ENCODE results near the gene TTC33.
"Not testable (repeated sequence)": the region's sequence is repeated elsewhere in the genome, so short reads cannot be mapped to it uniquely, and the experiment has no call there.

The TTC33 gene

GRCh38 chr5:40605295-40605958, 150.3 kb downstream of the TTC33 start:
- DNase-seq: peak in 1 of 2 donors; percentile 50

DNA sequence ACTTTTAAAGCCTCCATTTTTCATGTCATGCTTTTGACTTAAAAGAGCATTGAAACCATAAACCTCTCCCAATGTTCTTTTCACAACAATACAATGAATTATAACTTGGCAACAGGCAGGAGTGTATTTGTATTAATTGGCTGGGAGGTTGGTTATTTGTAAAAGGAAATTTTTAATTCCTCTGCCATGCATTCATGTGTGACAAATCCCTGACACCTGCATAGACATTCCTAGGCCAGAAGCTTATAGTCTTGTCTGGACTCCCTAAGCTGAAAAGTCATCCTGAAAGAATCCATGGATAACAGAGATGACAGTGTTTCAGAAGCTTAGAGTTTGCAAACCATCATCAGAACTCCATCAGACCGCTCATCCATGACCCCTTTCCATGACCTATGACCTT, 152.4 kb downstream of the TTC33 start:
- no peak for DNase-seq

DNA sequence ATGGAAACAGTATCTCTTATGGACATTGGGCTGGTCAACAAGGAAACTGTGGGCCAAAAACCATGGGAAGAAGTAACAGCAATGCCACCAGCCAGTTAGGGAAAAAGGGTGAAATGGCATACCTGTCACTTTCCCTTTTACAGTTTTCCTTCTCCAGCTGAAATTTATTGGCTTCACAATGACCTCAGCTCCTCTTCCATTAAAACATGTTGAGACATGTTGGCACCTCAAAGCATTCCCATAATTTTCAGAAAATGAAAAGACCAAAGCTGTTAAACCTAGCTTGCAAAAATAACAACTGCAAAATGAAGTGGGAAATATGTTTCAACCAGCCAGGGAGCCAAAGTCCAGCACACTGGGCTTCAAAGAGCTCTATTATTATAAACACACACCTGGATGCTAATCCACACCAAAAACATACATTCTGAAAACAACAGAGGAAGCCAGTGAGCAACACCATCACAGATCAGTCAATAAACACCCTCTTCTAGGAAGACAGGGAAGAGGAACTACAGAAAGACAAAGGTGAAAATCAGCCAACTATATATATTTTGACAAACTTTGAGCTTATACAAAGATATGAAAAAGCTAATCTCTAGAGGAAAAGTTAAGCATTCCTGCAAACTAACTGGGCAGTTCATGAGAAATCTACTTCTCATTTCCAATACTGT, 154.4 kb downstream of the TTC33 start:
- DNase-seq: no peak

GRCh38 chr5:40600383-40600782, 155.4 kb downstream of the TTC33 start:
- no peak for DNase-seq

DNA sequence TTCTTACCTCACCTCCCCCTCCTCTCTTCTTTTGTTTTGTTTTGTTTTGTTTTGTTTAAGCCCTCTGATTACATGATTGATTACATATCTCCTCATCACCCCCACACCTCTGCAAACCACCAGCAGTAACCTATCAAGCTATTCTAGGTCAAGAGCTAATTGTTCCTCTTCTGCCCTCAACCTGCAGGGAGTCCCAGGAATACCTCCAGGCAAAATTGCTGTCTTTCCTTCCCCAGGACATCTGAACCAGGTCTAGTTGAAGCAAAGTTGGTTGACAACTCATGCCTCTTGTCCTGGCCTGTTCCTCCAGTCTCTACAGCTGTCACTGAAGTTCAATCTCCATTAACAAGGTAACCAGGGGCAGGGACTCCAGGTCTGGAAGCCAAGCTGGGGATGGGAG, 156.1 kb downstream of the TTC33 start:
- DNase-seq: no peak

DNA sequence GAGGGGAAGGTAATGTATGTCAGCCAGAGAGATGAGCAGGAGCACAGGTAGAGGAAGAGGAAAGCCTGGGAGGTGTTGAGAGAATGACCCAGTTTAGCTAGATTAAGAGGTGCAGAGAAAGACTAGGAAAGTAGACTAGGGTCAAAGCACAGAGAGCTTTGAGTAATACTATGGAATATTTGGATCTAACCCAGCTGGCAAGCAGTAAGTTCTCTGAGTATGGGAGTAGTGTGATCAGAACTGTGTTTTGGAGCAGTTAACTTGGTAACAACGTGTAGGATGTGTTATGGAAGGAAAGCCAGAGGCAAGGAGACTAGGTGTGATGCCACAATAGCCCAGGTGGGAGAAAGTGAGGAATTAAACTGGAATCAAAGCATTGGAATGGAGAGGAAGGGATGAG, 160.9 kb downstream of the TTC33 start:
- no peak for DNase-seq

- not testable (repeated sequence) for DNase-seq
These were observed 163.9 kb downstream of the TTC33 start for GRCh38 chr5:40591727-40592396.

DNA sequence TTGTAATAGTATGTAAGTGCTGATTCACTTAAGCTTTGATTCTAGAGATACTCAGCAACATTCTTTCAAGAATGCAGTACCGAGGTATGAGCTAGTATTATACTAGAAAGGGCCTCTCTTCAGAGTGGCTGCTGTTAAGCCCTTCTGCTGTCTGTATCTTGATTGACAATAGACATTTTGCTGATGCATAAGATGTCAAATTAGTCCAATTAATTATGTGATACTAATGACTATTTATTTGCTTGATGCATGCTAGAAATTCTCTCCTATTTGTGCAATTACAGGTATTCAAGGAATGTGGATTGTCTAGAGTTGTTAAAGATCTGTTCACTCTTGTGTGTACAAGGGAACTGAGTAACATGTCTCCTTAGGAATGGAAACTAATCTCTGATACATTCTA, 168.4 kb downstream of the TTC33 start:
- DNase-seq: no peak

DNA sequence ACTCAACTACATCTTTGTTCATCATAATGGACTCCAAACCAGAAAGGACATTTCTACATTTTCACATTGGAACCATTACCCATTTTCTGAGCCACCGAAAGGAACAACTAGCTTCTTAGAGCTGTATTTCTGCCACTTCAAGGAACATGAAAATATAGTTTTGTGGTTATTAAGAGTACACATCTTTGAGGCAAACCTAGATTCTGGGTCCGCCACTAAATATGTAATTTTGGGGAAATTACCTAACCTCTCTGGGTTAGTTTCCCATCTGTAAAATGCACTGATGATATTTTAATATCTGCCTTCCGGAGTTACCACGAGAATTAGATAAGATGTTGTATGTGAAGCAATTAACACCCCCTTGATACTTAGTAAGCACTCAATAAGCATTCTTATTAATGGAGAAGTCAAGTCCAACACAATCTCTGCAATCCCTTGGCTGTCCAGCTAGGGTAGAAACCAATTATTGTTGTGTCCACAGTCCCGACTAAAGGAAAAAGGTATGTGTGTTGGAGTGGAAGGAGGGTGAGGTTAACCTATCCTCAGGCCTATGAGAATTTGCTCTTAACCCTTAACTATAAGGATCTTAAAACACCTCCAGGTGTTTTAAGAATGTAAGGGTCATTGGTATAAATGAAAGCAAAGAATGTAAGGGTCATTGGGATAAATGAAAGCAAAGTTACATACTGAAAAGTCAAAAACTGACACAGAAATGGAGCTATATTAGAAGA, 170.1 kb downstream of the TTC33 start:
- DNase-seq: no peak

- DNase-seq: no peak
These were observed 171.7 kb downstream of the TTC33 start for GRCh38 chr5:40584054-40584453.

GRCh38 chr5:40578501-40579451, 177.0 kb downstream of the TTC33 start:
- peak in 1 of 2 donors; percentile 27 for DNase-seq

DNA sequence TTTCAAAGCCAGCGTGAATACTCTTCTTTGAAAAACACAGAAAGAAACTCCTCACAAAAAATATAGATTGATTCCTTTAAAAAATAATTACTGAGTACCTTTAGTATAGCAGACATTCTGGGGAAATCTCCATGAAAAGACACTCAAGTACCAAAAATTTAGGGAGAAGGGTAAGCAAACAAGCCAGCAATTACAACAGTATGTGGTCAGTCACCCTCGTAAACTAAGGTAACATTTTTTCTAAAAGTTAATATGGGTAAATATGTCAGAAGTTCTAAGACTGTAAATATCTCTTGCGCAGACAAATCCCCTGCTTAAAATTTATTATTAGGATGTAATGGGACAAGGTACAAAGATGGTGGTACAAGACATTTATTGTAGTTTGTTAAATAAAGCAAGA, 178.0 kb downstream of the TTC33 start:
- no peak for DNase-seq

DNA sequence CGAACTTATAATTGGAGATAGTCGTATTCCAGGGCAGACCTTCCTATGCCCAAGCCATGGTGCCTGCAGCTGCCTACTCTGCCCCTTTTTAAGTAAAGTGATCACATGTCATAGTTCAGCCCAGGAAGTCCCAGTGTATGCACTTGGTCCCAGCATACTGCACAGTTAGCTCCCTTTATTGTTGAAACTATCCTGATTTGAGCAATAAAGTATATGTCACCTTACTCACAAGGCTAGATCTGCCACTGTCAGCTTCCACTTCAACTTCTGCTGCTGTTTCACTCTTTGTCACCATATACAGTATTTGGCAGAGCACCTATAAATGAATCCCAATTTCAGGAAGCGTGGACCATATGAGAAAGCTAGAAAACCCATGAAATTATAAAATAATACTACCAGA, 179.8 kb downstream of the TTC33 start:
- no peak for DNase-seq

DNA sequence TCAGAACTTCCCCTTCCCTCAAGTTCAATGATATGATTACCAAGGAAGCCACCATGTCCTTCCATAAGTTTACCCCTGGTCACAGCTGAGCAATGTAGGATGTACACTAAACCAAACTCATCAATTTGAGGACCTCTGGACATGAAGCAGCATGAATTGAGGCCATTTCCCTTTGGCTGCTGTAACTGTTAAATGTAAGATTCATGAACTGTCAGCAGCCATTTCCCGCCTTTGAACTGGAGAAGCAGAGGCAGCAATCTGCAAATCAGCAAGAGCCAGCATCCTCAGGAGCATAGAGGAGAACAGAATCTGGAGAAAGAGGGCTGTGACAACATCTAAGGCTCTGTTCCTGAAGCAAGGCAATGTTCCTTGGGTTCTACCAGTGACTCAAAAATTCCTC, 180.3 kb downstream of the TTC33 start:
- no peak for DNase-seq

DNA sequence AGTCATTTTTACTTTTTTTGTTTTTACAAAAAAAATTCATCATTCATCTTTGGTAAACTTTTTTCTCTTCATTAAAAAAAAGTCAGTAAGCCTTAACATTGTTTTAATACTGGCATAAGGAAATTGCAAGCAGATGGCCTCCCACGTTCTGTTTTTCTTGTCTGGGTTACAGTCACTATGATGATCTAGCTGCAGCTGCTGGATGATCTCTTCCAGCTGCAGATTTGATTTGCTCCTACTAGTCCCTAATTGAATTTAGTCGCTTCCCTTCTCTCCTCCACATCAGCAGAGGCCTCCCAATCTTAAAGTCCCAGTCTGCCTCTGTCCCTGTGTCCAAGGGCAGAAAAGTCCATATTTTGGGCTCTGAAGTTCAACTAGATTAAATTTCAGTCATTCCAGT, 182.8 kb downstream of the TTC33 start:
- no peak for DNase-seq

DNA sequence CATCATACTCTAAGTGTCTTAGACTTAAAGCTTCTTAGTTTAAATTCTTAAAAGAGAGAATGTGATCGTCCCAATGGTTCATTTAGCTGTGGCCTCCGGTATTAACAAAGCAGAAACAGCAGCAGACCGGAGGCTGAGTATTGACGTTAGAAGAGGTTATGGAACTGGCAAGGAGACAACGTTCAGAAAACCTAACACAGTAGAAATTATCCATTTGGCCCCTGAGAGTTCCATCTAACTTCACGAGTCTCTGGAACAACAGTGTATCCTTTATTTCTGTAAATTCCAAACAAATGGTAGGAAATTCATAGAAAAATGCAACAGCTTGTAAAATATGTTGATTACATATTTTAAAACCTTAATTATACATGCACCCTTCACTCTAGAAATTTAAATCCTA, 183.4 kb downstream of the TTC33 start:
- no peak for DNase-seq

DNA sequence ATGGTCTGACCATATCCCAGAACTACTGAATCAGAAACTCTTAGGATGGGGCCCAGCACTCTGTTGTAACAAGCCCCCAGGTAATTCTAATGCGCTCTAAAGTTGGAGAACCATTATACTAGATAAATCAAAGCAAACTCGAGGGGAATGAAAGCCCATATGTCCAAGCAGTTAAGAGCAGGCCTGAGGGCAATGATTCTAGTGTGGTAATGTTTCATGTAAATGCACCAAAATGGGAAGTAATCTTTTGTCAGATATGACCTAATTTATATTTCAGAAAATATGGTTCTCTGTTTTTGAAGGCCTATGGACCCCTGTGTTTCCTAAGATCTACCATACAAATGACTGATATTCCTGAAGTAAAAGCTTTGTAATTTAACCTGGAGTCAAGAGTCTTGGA, 184.0 kb downstream of the TTC33 start:
- no peak for DNase-seq

GRCh38 chr5:40570408-40571129, 185.2 kb downstream of the TTC33 start:
- no peak for DNase-seq

DNA sequence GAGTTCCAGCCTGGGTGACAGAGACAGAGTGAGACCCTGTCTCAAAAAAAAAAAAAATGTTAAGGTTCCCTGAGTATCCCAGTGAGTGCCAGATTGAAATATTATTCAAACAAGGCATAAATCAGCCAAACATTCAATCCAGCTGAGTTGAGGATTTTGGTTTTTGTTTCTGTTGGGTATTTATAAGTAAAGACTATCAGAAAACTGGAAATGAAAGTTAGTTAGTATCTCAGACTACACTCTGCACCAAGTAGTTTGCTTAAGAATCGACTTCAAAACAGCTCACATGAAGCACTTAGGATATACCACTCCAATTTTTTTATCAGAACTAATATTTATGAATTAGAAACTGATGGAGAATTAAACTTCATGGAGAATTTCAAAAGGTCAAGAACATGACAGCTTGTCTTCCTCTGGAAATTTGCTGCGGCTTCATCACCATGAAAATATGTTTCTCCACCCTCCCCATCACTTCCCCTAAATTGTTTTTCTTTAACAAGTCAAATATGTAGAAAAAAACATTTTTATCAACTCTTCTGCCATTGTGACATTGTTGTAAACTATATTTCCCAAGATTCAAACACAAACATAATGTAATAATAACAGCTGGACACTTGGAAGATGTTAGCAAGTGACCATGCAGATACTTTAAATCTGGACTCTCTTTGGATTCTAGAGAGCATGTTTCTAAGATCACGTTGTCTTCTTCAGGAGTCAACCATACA, 186.1 kb downstream of the TTC33 start:
- DNase-seq: no peak

- DNase-seq: no peak
These were observed 187.2 kb downstream of the TTC33 start for GRCh38 chr5:40568548-40568947.

DNA sequence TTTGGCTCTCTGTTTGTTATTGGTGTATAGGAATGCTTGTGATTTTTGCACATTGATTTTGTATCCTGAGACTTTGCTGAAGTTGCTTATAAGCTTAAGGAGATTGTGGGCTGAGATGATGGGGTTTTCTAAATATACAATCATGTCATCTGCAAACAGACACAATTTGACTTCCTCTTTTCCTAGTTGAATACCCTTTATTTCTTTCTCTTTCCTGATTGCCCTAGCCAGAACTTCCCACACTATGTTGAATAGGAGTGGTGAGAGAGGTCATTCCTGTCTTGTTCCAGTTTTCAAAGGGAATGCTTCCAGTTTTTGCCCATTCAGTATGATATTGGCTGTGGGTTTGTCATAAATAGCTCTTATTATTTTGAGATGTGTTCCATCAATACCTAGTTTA, 192.6 kb downstream of the TTC33 start:
- DNase-seq: not testable (repeated sequence)
